HG03575 (cell line): Measurements from ENCODE around the gene FAF1.
"Not testable (repeated sequence)": the region's sequence is repeated elsewhere in the genome, so short reads cannot be mapped to it uniquely, and the experiment has no call there.

Source experiments
- ATAC-seq: cut with Tn5 transposase; IDR thresholded peaks from one replicate; pipeline ENCODE4 v1.9.1; 2021; ENCODE audit not compliant: unreplicated experiment, insufficient number of reproducible peaks, low FRiP score; ENCODE audit errors: extremely low read depth

Gene FAF1

GRCh38 chr1:50959913-50960844, at the start of gene FAF1:
FAF1 (minus strand) TSS chr1:50960267; CDS start chr1:50959811, 456 bp downstream.
- ATAC-seq = peak; percentile 66

- ATAC-seq = no peak
Measured at GRCh38 chr1:51009381-51009780, 49.3 kb upstream of the FAF1 start.

GRCh38 chr1:51005549-51005948, 45.5 kb upstream of the FAF1 start:
- not testable (repeated sequence) for ATAC-seq

GRCh38 chr1:51002516-51002915, 42.4 kb upstream of the FAF1 start:
- ATAC-seq = no peak

GRCh38 chr1:51000651-51001050, 40.6 kb upstream of the FAF1 start:
- ATAC-seq = no peak

- peak; percentile 61 for ATAC-seq
Measured at GRCh38 chr1:51000160-51000559, 40.1 kb upstream of the FAF1 start.

GRCh38 chr1:50999375-50999774, 39.3 kb upstream of the FAF1 start:
- not testable (repeated sequence) for ATAC-seq

GRCh38 chr1:50996083-50996482, 36.0 kb upstream of the FAF1 start:
- no peak for ATAC-seq

GRCh38 chr1:50995651-50996050, 35.6 kb upstream of the FAF1 start:
- ATAC-seq = no peak

GRCh38 chr1:50994997-50995396, 34.9 kb upstream of the FAF1 start:
- no peak for ATAC-seq

GRCh38 chr1:50993645-50994044, 33.6 kb upstream of the FAF1 start:
- ATAC-seq = no peak

- ATAC-seq = no peak
Measured at GRCh38 chr1:50992532-50993318, 32.7 kb upstream of the FAF1 start.

- no peak for ATAC-seq
Measured at GRCh38 chr1:50989694-50990093, 29.6 kb upstream of the FAF1 start.

- ATAC-seq = no peak
Measured at GRCh38 chr1:50986653-50987052, 26.6 kb upstream of the FAF1 start.

GRCh38 chr1:50985094-50985493, 25.0 kb upstream of the FAF1 start:
- ATAC-seq = no peak

- no peak for ATAC-seq
Measured at GRCh38 chr1:50983219-50983802, 23.2 kb upstream of the FAF1 start.

- no peak for ATAC-seq
Measured at GRCh38 chr1:50982611-50983010, 22.5 kb upstream of the FAF1 start.

- no peak for ATAC-seq
Measured at GRCh38 chr1:50981741-50982140, 21.7 kb upstream of the FAF1 start.

- no peak for ATAC-seq
Measured at GRCh38 chr1:50980505-50980904, 20.4 kb upstream of the FAF1 start.

- no peak for ATAC-seq
Measured at GRCh38 chr1:50979937-50980336, 19.9 kb upstream of the FAF1 start.
